Stomach smooth muscle (tissue), 2 donors: ENCODE data around the gene BCL2L11.

ENCODE experiments used
- H3K27ac ChIP-seq: one replicate; pipeline ENCODE4 v1.7.0; 2013; ENCODE audit warnings: mild to moderate bottlenecking, low read length, inconsistent platforms
- H3K27me3 ChIP-seq, 2 donors: one replicate each; pipeline ENCODE4 v1.7.0; 2013; ENCODE audit warnings: low read length in 2 of 2; ENCODE audit not compliant: insufficient read depth in 2 of 2, control insufficient read depth in 1 of 2
- H3K36me3 ChIP-seq, 2 donors: one replicate each; pipeline ENCODE4 v1.7.0; 2013; ENCODE audit warnings: low read length in 2 of 2; ENCODE audit not compliant: control insufficient read depth in 2 of 2, insufficient read depth in 2 of 2
- H3K4me1 ChIP-seq: one replicate; pipeline ENCODE4 v1.7.0; 2013; ENCODE audit warnings: low read length; ENCODE audit not compliant: control insufficient read depth, insufficient read depth
- H3K4me3 ChIP-seq, 2 donors: one replicate each; pipeline ENCODE4 v1.7.0; 2013; ENCODE audit warnings: low read length in 2 of 2
- H3K9ac ChIP-seq, 2 donors: one replicate each; pipeline ENCODE4 v1.7.0; 2013; ENCODE audit warnings: low read length in 2 of 2, mild to moderate bottlenecking in 1 of 2
- H3K9me3 ChIP-seq, 2 donors: one replicate each; pipeline ENCODE4 v1.7.0; 2013; ENCODE audit warnings: low read length in 2 of 2; ENCODE audit not compliant: control insufficient read depth in 2 of 2
- donor health status: healthy.
- donor health status: Pancreatic carcinoma.

BCL2L11 gene

GRCh38 chr2:111157798-111158197 is 37.1 kb downstream of the BCL2L11 start:
- Histone ChIP-seq H3K9me3 (no peaks in the 10 kb centered on the region), H3K4me1 (peaks cover 9% of the 10 kb centered on the region), H3K9ac (no peak overlapping the region), H3K4me3 (no peak overlapping the region), H3K27ac (no peak overlapping the region), H3K27me3 (no peaks in the 10 kb centered on the region), H3K36me3 (peaks cover 0 to 2% of the 10 kb centered on the region in 2 donors)

DNA sequence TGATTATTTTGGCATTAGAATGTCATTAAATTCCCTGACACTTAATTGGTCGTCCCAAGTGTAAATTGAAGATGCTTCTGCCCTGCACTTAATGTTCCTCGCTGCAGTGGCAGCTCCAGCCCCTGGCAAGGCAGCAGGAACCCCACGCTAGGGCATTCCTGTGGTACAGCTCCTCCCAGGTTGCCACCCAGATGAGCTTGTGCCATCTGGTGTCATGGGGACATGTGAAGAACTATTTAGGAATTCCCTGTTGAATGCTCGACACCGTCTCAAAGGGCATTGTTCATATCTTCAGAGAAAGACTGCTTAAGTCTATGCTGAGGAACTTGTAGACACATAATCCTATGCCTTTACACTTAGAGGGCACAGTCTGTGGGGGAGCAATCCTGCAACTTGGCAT is 38.9 kb downstream of the BCL2L11 start:
- no peak overlapping the region for H3K27ac ChIP-seq
- no peaks in the 10 kb centered on the region for H3K27me3 ChIP-seq
- peaks cover 9% of the 10 kb centered on the region for H3K4me1 ChIP-seq
- no peak overlapping the region for H3K9ac ChIP-seq
- H3K36me3 ChIP-seq, result peaks cover 0 to 2% of the 10 kb centered on the region in 2 donors
- no peaks in the 10 kb centered on the region for H3K9me3 ChIP-seq
- H3K4me3 ChIP-seq, result no peak overlapping the region

- no peak overlapping the region for H3K4me3 ChIP-seq
- H3K27me3 ChIP-seq, result no peaks in the 10 kb centered on the region
- no peaks in the 10 kb centered on the region for H3K9me3 ChIP-seq
- no peak overlapping the region for H3K27ac ChIP-seq
- H3K9ac ChIP-seq, result no peak overlapping the region
- H3K4me1 ChIP-seq, result peaks cover 11% of the 10 kb centered on the region
- H3K36me3 ChIP-seq, result peaks cover 0 to 4% of the 10 kb centered on the region in 2 donors
Observed at GRCh38 chr2:111160758-111161157, 40.0 kb downstream of the BCL2L11 start.

DNA sequence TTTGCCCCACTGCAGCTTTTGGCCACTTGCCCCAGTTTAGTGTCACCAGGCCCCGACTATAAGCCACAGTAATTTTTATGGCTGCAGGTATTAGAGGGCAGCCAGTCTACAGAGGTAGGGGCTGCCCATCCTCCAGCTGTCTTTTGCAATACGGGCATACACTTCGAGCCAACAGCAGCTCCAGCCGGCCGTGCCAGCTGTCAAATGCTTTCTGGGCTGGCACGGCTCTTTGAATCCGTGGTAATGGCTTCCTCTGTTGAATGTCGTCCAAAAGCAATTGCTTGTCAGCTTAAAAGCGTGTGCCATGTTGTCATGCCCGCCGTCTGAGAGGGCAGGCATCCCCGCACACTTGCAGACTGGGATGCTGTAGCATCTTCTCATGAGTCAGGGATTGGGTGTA is 41.3 kb downstream of the BCL2L11 start:
- H3K36me3 ChIP-seq, result peaks cover 0 to 6% of the 10 kb centered on the region in 2 donors
- H3K27me3 ChIP-seq, result no peaks in the 10 kb centered on the region
- H3K4me3 ChIP-seq, result peak overlapping the region in 1 of 2 donors; percentile 52
- no peak overlapping the region for H3K9ac ChIP-seq
- no peaks in the 10 kb centered on the region for H3K9me3 ChIP-seq
- peaks cover 11% of the 10 kb centered on the region for H3K4me1 ChIP-seq
- H3K27ac ChIP-seq, result no peak overlapping the region

- Histone ChIP-seq H3K36me3 (peaks cover 0 to 6% of the 10 kb centered on the region in 2 donors), H3K9me3 (no peaks in the 10 kb centered on the region), H3K27me3 (no peaks in the 10 kb centered on the region), H3K27ac (no peak overlapping the region), H3K4me1 (peaks cover 11% of the 10 kb centered on the region), H3K9ac (no peak overlapping the region), H3K4me3 (no peak overlapping the region)
Observed at GRCh38 chr2:111162718-111163331, 42.1 kb downstream of the BCL2L11 start.

DNA sequence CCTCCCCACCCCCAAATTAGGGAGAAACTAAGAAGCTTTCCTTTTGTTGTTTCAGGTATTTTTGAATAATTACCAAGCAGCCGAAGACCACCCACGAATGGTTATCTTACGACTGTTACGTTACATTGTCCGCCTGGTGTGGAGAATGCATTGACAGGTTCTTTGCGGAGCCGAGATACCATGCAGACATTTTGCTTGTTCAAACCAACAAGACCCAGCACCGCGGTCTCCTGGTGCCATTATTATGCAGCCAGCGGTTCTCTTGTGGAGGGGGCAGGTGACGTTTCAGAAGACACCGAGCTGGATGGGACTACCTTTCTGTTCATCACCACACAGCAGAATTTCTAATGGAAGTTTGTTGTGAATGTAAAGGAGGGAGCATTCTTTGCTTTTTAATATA is 43.4 kb downstream of the BCL2L11 start:
- peaks cover 11% of the 10 kb centered on the region for H3K4me1 ChIP-seq
- H3K36me3 ChIP-seq, result peaks cover 0 to 6% of the 10 kb centered on the region in 2 donors

DNA sequence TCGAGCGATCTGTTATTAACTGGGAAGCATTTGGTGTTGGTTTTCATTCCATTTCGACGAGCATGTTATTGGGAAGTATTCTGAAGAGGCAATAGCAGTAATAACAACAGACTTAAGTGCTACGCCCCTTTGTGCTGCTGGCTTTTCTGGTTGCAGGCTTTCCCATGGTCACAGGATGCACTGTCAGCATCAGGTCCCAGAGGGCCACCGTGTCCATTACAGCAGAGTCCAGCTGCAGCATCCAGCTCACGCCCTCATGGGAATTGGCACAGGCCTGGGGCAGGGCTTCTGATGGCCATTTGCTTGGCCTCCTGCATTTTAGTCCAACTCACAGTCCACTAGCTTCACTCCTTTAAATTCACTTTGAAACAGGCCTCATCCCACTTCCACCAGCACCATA is 44.4 kb downstream of the BCL2L11 start:
- Histone ChIP-seq H3K4me1 (peaks cover 11% of the 10 kb centered on the region), H3K27me3 (no peaks in the 10 kb centered on the region)

More for the DNA sequence above, 43.4 kb downstream of the BCL2L11 start:
- no peaks in the 10 kb centered on the region for H3K27me3 ChIP-seq
- H3K27ac ChIP-seq, result no peak overlapping the region
- no peak overlapping the region for H3K4me3 ChIP-seq
- H3K9ac ChIP-seq, result no peak overlapping the region
- no peaks in the 10 kb centered on the region for H3K9me3 ChIP-seq

GRCh38 chr2:111166115-111166514 is 45.4 kb downstream of the BCL2L11 start:
- Histone ChIP-seq H3K27ac (no peak overlapping the region), H3K9me3 (no peaks in the 10 kb centered on the region), H3K4me3 (no peak overlapping the region), H3K36me3 (peaks cover 0 to 6% of the 10 kb centered on the region in 2 donors), H3K9ac (no peak overlapping the region), H3K27me3 (no peaks in the 10 kb centered on the region), H3K4me1 (peaks cover 11% of the 10 kb centered on the region)

More for the DNA sequence above, 44.4 kb downstream of the BCL2L11 start:
- Histone ChIP-seq H3K9ac (no peak overlapping the region), H3K9me3 (no peaks in the 10 kb centered on the region), H3K36me3 (peaks cover 0 to 6% of the 10 kb centered on the region in 2 donors), H3K27ac (no peak overlapping the region), H3K4me3 (no peak overlapping the region)

GRCh38 chr2:111167076-111167862 is 46.6 kb downstream of the BCL2L11 start:
- Histone ChIP-seq H3K27me3 (no peaks in the 10 kb centered on the region), H3K9me3 (no peaks in the 10 kb centered on the region), H3K4me1 (peaks cover 4% of the 10 kb centered on the region), H3K27ac (no peak overlapping the region), H3K9ac (no peak overlapping the region), H3K4me3 (no peak overlapping the region), H3K36me3 (peaks cover 0 to 6% of the 10 kb centered on the region in 2 donors)

DNA sequence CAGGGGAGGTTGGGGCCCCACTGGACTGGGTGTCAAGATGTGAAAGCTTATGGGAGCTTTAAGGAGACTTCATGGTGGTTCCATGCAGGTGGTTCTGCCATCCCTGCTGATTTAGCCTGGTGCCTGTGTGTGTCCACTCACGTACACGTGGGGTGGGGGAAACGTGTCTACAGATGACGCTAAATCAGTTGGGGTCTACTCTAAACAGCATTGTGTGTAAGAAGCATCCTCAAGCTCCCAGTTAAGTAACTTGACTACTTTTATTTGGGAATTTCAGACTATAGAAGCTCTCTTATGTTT is 47.1 kb downstream of the BCL2L11 start:
- H3K36me3 ChIP-seq, result peaks cover 0 to 6% of the 10 kb centered on the region in 2 donors
- H3K4me3 ChIP-seq, result no peak overlapping the region
- H3K9me3 ChIP-seq, result no peaks in the 10 kb centered on the region
- H3K27me3 ChIP-seq, result no peaks in the 10 kb centered on the region
- H3K4me1 ChIP-seq, result peaks cover 2% of the 10 kb centered on the region
- no peak overlapping the region for H3K27ac ChIP-seq
- no peak overlapping the region for H3K9ac ChIP-seq
